Common myeloid progenitor, CD34-positive (primary cell): ENCODE data around the gene OR1D5.
A peak's percentile ranks its signal among the peaks of the same experiment; 100 is the strongest.

ENCODE experiments used
- CTCF ChIA-PET: fragments of 350-600 bp; sonication (Branson Sonifier 250); formaldehyde crosslinking; loops from one replicate; lab custom pipeline; 2021; ENCODE audit warnings: antibody characterized with exemption; lab: Charles Lee
- POLR2A ChIA-PET: fragments of 350-600 bp; sonication (Branson Sonifier 250); formaldehyde crosslinking; loops from one replicate; lab custom pipeline; 2021; ENCODE audit warnings: antibody characterized with exemption; lab: Charles Lee
- DNase-seq, 3 donors: peaks; one replicate each; pipeline versions ENCODE4 v3.0.0 to v3.0.0-alpha.2; 2013
- H3K27ac ChIP-seq, 2 experiments: 1 replicate in 1 of 2; 2 replicates in 1 of 2; pipeline ENCODE4 v1.7.0; 2013; ENCODE audit warnings: inconsistent platforms in 2 of 2, low read length in 2 of 2, mild to moderate bottlenecking in 2 of 2, low read depth in 1 of 2, moderate library complexity in 1 of 2; ENCODE audit not compliant: severe bottlenecking in 2 of 2, insufficient read depth in 1 of 2, poor library complexity in 1 of 2
- H3K27me3 ChIP-seq, 5 experiments: replicated peaks in 2 of 5; 1 replicate in 3 of 5; 2 replicates in 2 of 5; pipeline versions ENCODE4 v1.6.1 to v1.7.0; 2013; ENCODE audit warnings: low read length in 4 of 5, mild to moderate bottlenecking in 2 of 5, moderate library complexity in 2 of 5, inconsistent platforms in 1 of 5; ENCODE audit not compliant: insufficient read depth in 5 of 5, control insufficient read depth in 4 of 5
- H3K36me3 ChIP-seq, 4 experiments: 1 replicate in 2 of 4; 2 replicates in 2 of 4; pipeline versions ENCODE4 v1.6.1 to v1.7.0; 2013; ENCODE audit warnings: low read length in 3 of 4, control low read depth in 1 of 4, mild to moderate bottlenecking in 1 of 4; ENCODE audit not compliant: control insufficient read depth in 4 of 4, insufficient read depth in 4 of 4
- H3K4me1 ChIP-seq, 4 experiments: 1 replicate in 3 of 4; 2 replicates in 1 of 4; pipeline versions ENCODE4 v1.6.1 to v1.7.1; 2013; ENCODE audit warnings: low read length in 3 of 4, mild to moderate bottlenecking in 3 of 4, control low read depth in 1 of 4, inconsistent platforms in 1 of 4, moderate library complexity in 1 of 4; ENCODE audit not compliant: control insufficient read depth in 4 of 4, insufficient read depth in 4 of 4; ENCODE audit errors: control extremely low read depth in 1 of 4
- H3K4me3 ChIP-seq, 7 experiments: 1 replicate in 4 of 7; 2 replicates in 3 of 7; pipeline versions ENCODE4 v1.5.1 to v1.7.0; 2013; ENCODE audit warnings: mild to moderate bottlenecking in 7 of 7, low read length in 6 of 7, moderate library complexity in 6 of 7, inconsistent platforms in 2 of 7, low read depth in 2 of 7, control low read depth in 1 of 7; ENCODE audit not compliant: insufficient read depth in 4 of 7, control insufficient read depth in 1 of 7; ENCODE audit errors: extremely low read depth in 1 of 7
- H3K9me3 ChIP-seq, 5 experiments: 1 replicate in 4 of 5; 2 replicates in 1 of 5; pipeline versions ENCODE4 v1.6.1 to v1.7.1; 2013; ENCODE audit warnings: low read length in 4 of 5, mild to moderate bottlenecking in 2 of 5, inconsistent platforms in 1 of 5, low read depth in 1 of 5, moderate library complexity in 1 of 5; ENCODE audit not compliant: control insufficient read depth in 4 of 5, insufficient read depth in 2 of 5; ENCODE audit errors: control extremely low read depth in 1 of 5
- whole genome bisulfite sequencing: methylation state at CpG from one replicate; pipeline ENCODE4 v1.1.5; 2013; ENCODE audit not compliant: insufficient coverage; 5-methylcytosine and 5-hydroxymethylcytosine counted together

The OR1D5 gene

DNA sequence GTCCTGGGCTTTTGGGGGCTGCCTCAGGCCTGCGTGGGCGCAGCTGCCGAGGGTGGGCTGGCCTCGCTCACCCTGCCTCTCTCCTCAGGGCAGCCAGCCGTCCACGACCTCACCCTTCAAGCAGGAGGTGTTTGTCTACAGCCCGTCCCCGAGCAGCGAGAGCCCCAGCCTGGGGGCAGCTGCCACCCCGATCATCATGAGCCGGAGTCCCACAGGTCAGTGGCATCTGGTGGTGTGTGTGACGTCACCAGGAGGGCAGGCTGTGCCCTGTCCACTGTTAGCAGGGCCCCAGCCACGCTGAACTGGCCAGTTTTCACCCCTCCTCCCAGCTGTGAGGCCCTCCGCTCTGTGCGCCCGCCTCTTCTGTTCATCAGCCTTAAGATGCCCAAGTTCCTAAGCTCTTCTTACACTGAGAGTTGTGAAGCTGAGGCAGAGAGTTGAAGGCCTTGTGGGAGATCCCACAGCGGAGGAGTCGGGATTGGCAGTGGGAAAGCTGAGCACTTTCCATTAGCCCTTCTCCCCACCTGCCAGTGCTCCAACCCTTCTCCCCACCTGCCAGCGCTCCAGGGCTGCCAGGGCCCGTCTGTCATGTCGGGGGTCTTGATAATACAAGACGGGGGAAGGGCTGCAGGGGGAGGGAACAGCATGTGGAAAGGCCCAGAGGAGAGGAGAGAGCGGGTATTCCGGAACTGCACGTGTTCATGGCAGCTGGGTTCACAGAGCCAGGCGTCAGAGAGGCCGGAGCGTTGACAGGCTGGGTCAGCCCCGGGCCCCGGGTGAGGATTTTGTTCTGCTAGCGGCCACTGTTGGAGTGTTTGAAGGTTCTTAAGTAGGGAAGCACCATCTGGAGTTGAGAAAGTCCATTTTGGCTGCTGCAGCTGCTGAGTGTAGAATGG lies 36.3 kb downstream of the OR1D5 start:
- Histone ChIP-seq H3K36me3 (peaks cover 21 to 73% (median 32%) of the 10 kb centered on the region in 4 experiments), H3K27me3 (no peaks in the 10 kb centered on the region), H3K9me3 (peaks cover 4 to 20% (median 9%) of the 10 kb centered on the region in 5 experiments), H3K27ac (no peak overlapping the region), H3K4me1 (no peaks in the 10 kb centered on the region), H3K4me3 (no peak overlapping the region)
- DNase-seq = no peak
- CTCF ChIA-PET = interaction anchor here (1.2 kb wide), 1 partner anchor 14 kb away, joined by 3 read pairs; no protein-coding TSS in a partner anchor
- POLR2A ChIA-PET = no interaction called here
- 94% methylated on average over 23 of the region's 31 CpGs for WGBS

DNA sequence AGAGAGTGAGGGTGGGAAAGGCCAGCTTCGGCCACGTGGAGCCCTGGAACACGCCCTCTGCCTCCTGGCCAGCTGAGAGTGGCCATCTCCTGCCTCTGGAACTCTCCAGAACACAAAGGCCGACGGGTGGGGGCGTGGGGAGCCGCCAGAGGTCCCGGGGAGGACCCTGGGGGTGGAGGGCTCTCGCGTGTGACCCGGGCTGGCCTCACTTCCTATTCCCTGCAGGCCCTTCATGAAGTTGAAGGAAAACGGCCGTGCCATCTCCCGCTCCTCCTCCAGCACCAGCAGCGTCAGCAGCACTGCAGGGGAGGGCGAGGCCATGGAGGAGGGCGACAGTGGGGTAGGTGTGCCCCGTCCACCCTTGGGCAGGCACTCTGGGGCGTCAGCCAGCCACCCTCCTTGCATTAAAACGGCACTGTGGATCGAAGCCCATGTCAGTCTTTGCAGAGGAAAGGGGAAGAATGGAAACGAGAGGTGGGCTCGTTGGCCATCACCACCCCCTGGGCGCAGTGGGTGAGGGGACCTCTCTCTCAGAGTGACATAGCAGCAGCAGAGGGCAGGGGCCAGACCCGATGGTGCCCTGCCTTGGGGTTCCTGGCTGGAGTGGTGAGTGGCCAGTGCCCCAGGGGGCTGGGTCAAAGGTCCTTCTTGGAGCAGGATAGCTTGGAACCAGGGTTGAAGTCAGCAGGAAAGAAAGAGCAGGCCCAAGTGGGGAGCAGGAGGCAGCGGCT lies 37.1 kb downstream of the OR1D5 start:
- H3K36me3 ChIP-seq = peaks cover 21 to 81% (median 38%) of the 10 kb centered on the region in 4 experiments
- DNase-seq = no peak
- H3K4me1 ChIP-seq = no peaks in the 10 kb centered on the region
- ChIA-PET CTCF (interaction anchor here (1.2 kb wide), 2 partner anchors 13 to 167 kb away, joined by 3 read pairs; no protein-coding TSS in a partner anchor), POLR2A (no interaction called here)
- H3K9me3 ChIP-seq = peaks cover 4 to 26% (median 15%) of the 10 kb centered on the region in 5 experiments
- no peak overlapping the region for H3K4me3 ChIP-seq
- H3K27me3 ChIP-seq = no peaks in the 10 kb centered on the region
- H3K27ac ChIP-seq = no peak overlapping the region
- WGBS = 99% methylated on average over 19 of the region's 26 CpGs

- no peak overlapping the region for H3K27ac ChIP-seq
- ChIA-PET POLR2A (no interaction called here), CTCF (interaction anchor here (1.0 to 1.3 kb wide), 3 partner anchors 15 to 166 kb away, joined by 3 read pairs; no protein-coding TSS in a partner anchor)
- no peak overlapping the region for H3K4me3 ChIP-seq
- peaks cover 22 to 82% (median 41%) of the 10 kb centered on the region in 4 experiments for H3K36me3 ChIP-seq
- 90% methylated on average over 12 of the region's 17 CpGs for WGBS
- no peaks in the 10 kb centered on the region for H3K27me3 ChIP-seq
- H3K9me3 ChIP-seq = peaks cover 4 to 26% (median 15%) of the 10 kb centered on the region in 5 experiments
- DNase-seq = no peak
- no peaks in the 10 kb centered on the region for H3K4me1 ChIP-seq
These were observed 37.8 kb downstream of the OR1D5 start for GRCh38 chr17:3025421-3026124.

DNA sequence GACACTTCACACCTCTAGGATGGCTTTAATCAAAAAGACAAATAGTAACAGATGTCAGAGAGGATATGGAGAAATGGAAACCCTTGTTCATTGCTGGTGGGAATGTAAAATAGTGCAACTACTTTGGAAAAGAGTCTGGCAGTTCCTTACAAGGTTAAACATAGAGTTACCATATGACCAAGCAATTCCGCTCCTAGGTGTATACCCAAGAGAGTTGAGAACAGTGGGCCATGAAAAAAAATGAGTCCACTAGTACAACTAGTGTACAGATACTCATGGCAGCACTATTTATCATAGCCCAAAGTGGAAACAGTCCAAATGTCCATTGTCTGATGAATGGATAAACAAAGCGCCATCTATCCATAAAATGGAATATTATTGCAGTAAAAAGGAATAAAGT lies 39.1 kb downstream of the OR1D5 start:
- Histone ChIP-seq H3K27ac (no peak overlapping the region), H3K4me1 (no peaks in the 10 kb centered on the region), H3K27me3 (no peaks in the 10 kb centered on the region), H3K4me3 (no peak overlapping the region), H3K36me3 (peaks cover 19 to 85% (median 48%) of the 10 kb centered on the region in 4 experiments), H3K9me3 (peaks cover 4 to 26% (median 15%) of the 10 kb centered on the region in 5 experiments)
- POLR2A ChIA-PET = no interaction called here
- DNase-seq = no peak
- WGBS = no CpG with 5 or more reads among the region's 2 CpGs
- CTCF ChIA-PET = interaction anchor here (1.0 to 1.3 kb wide), 3 partner anchors 16 to 238 kb away, joined by 3 read pairs; no protein-coding TSS in a partner anchor

DNA sequence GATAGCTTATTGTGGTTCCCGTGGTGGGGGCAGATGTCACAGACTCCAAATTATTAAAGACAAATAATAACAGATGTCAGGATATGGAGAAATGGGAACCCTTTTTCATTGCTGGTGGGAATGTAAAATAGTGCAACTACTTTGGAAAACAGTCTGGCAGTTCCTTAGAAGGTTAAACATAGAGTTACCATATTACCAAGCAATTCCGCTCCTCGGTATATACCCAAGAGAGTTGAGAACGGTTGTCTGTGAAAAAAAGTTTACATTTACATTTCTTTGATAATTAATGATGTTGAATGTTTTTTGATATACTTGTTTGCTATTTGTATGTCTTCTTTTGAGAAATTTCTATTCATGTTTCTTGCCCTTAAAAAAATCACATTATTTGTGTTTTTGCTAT lies 41.2 kb downstream of the OR1D5 start:
- no peak overlapping the region for H3K4me3 ChIP-seq
- DNase-seq = peak in 2 of 3 donors; percentile 12 to 37
- H3K4me1 ChIP-seq = no peaks in the 10 kb centered on the region
- no peaks in the 10 kb centered on the region for H3K27me3 ChIP-seq
- peaks cover 4 to 26% (median 15%) of the 10 kb centered on the region in 5 experiments for H3K9me3 ChIP-seq
- ChIA-PET POLR2A (no interaction called here), CTCF (no interaction called here)
- no peak overlapping the region for H3K27ac ChIP-seq
- peaks cover 19 to 80% (median 46%) of the 10 kb centered on the region in 4 experiments for H3K36me3 ChIP-seq
- no CpG with 5 or more reads among the region's 4 CpGs for WGBS

DNA sequence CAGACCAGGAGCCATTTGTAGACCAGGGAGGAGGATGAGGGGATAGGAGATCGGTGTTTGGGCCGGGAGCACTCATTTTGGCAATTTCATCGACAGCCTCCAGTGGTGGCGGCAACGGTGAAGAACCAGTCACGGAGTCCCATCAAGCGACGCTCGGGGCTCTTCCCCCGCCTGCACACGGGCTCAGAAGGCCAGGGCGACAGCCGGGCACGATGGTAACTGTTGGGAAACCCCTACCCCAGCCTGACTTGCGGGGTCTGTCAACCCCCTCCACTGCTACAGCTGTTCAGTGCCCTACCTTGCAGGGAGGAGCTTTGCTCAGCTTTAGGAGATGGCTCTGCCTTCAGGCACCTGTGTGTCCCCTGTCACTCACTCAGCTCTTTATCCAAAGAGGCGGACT lies 43.0 kb downstream of the OR1D5 start:
- ChIA-PET POLR2A (no interaction called here), CTCF (no interaction called here)
- no peak for DNase-seq
- Histone ChIP-seq H3K36me3 (peaks cover 19 to 73% (median 49%) of the 10 kb centered on the region in 4 experiments), H3K27me3 (no peaks in the 10 kb centered on the region), H3K9me3 (peaks cover 4 to 26% (median 15%) of the 10 kb centered on the region in 5 experiments), H3K27ac (no peak overlapping the region), H3K4me1 (no peaks in the 10 kb centered on the region), H3K4me3 (no peak overlapping the region)
- 99% methylated on average over 16 of the region's 16 CpGs for WGBS
